Large intestine (tissue), 3 donors: ENCODE data around the gene NFATC1. TPM values are rescaled to one million over a fixed set of nuclear protein-coding genes. Genes with fewer than 3 reads are reported as not detected.

Experiments
- DNase-seq, 2 donors: peaks; one replicate each; pipeline versions ENCODE4 v3.0.0 to v3.0.0-alpha.2; 2013
- H3K27ac ChIP-seq: one replicate; pipeline ENCODE4 v1.5.1; 2013; ENCODE audit warnings: low read length
- H3K27me3 ChIP-seq: 2 replicates; pipeline ENCODE4 v1.6.1; 2013; ENCODE audit warnings: low read length; ENCODE audit not compliant: control insufficient read depth, insufficient read depth
- H3K36me3 ChIP-seq: 2 replicates; pipeline ENCODE4 v1.6.1; 2013; ENCODE audit warnings: low read length; ENCODE audit not compliant: control insufficient read depth, insufficient read depth
- H3K4me1 ChIP-seq: one replicate; pipeline ENCODE4 v1.6.1; 2013; ENCODE audit warnings: low read length; ENCODE audit not compliant: control insufficient read depth, insufficient read depth
- H3K4me3 ChIP-seq: one replicate; pipeline ENCODE4 v1.5.1; 2013; ENCODE audit warnings: low read length
- H3K9me3 ChIP-seq: one replicate; pipeline ENCODE4 v1.6.1; 2013; ENCODE audit warnings: mild to moderate bottlenecking, low read depth, low read length, moderate library complexity; ENCODE audit not compliant: control insufficient read depth
- WGBS: methylation state at CpG from one replicate; pipeline ENCODE4 v1.1.5; 2013; ENCODE audit warnings: low lambda C conversion rate; ENCODE audit not compliant: insufficient coverage; 5-methylcytosine and 5-hydroxymethylcytosine counted together
- polyA plus RNA-seq: library from polyadenylated mRNA; unstranded; fragments of 120-200 nt; gene quantifications from one replicate; pipeline ENCODE4 v1.2.1, GENCODE V29; 2013

NFATC1 gene
- polyA plus RNA-seq, 1 donor, result 6.9 TPM

- WGBS, result no CpG with 5 or more reads among the region's 69 CpGs
- Histone ChIP-seq H3K36me3 (no peaks in the 10 kb centered on the region), H3K4me3 (no peak overlapping the region), H3K27me3 (no peaks in the 10 kb centered on the region), H3K4me1 (no peaks in the 10 kb centered on the region), H3K9me3 (peaks cover 10% of the 10 kb centered on the region), H3K27ac (no peak overlapping the region)
- no peak for DNase-seq
These were observed 90.8 kb downstream of the NFATC1 start for GRCh38 chr18:79486356-79487182.

- Histone ChIP-seq H3K4me3 (no peak overlapping the region), H3K36me3 (no peaks in the 10 kb centered on the region), H3K9me3 (peaks cover 15% of the 10 kb centered on the region), H3K4me1 (no peaks in the 10 kb centered on the region), H3K27me3 (no peaks in the 10 kb centered on the region), H3K27ac (no peak overlapping the region)
- no CpG with 5 or more reads among the region's 42 CpGs for WGBS
- no peak for DNase-seq
These were observed 91.6 kb downstream of the NFATC1 start for GRCh38 chr18:79487183-79487800.

GRCh38 chr18:79487801-79488201 is 92.1 kb downstream of the NFATC1 start:
- H3K36me3 ChIP-seq, result no peaks in the 10 kb centered on the region
- no peak overlapping the region for H3K27ac ChIP-seq
- H3K9me3 ChIP-seq, result peaks cover 15% of the 10 kb centered on the region
- H3K27me3 ChIP-seq, result no peaks in the 10 kb centered on the region
- no peak for DNase-seq
- WGBS, result no CpG with 5 or more reads among the region's 22 CpGs
- H3K4me1 ChIP-seq, result no peaks in the 10 kb centered on the region
- no peak overlapping the region for H3K4me3 ChIP-seq

- WGBS, result no CpG with 5 or more reads among the region's 26 CpGs
- DNase-seq, result no peak
- H3K9me3 ChIP-seq, result peaks cover 21% of the 10 kb centered on the region
- no peak overlapping the region for H3K27ac ChIP-seq
- no peaks in the 10 kb centered on the region for H3K27me3 ChIP-seq
- no peaks in the 10 kb centered on the region for H3K36me3 ChIP-seq
- H3K4me3 ChIP-seq, result no peak overlapping the region
- H3K4me1 ChIP-seq, result no peaks in the 10 kb centered on the region
These were observed 92.8 kb downstream of the NFATC1 start for GRCh38 chr18:79488311-79489050.

- no peak overlapping the region for H3K4me3 ChIP-seq
- H3K27ac ChIP-seq, result no peak overlapping the region
- no peaks in the 10 kb centered on the region for H3K27me3 ChIP-seq
- no CpG with 5 or more reads among the region's 32 CpGs for WGBS
- peaks cover 29% of the 10 kb centered on the region for H3K9me3 ChIP-seq
- no peak for DNase-seq
- H3K36me3 ChIP-seq, result no peaks in the 10 kb centered on the region
- H3K4me1 ChIP-seq, result no peaks in the 10 kb centered on the region
These were observed 93.5 kb downstream of the NFATC1 start for GRCh38 chr18:79489051-79489898.

- WGBS, result 50% methylated on average over 2 of the region's 16 CpGs
- no peak for DNase-seq
- no peaks in the 10 kb centered on the region for H3K4me1 ChIP-seq
- H3K36me3 ChIP-seq, result no peaks in the 10 kb centered on the region
- H3K27me3 ChIP-seq, result no peaks in the 10 kb centered on the region
- H3K4me3 ChIP-seq, result no peak overlapping the region
- H3K9me3 ChIP-seq, result peaks cover 35% of the 10 kb centered on the region
- no peak overlapping the region for H3K27ac ChIP-seq
These were observed 94.3 kb downstream of the NFATC1 start for GRCh38 chr18:79489899-79490625.

- no peaks in the 10 kb centered on the region for H3K4me1 ChIP-seq
- no peaks in the 10 kb centered on the region for H3K27me3 ChIP-seq
- H3K36me3 ChIP-seq, result no peaks in the 10 kb centered on the region
- peaks cover 37% of the 10 kb centered on the region for H3K9me3 ChIP-seq
- no CpG with 5 or more reads among the region's 22 CpGs for WGBS
- no peak overlapping the region for H3K4me3 ChIP-seq
- no peak overlapping the region for H3K27ac ChIP-seq
- no peak for DNase-seq
These were observed 94.9 kb downstream of the NFATC1 start for GRCh38 chr18:79490626-79491041.

GRCh38 chr18:79491081-79491551 is 95.4 kb downstream of the NFATC1 start:
- H3K9me3 ChIP-seq, result peaks cover 39% of the 10 kb centered on the region
- H3K27me3 ChIP-seq, result no peaks in the 10 kb centered on the region
- no peak overlapping the region for H3K4me3 ChIP-seq
- no CpG with 5 or more reads among the region's 19 CpGs for WGBS
- no peak overlapping the region for H3K27ac ChIP-seq
- DNase-seq, result no peak
- H3K36me3 ChIP-seq, result no peaks in the 10 kb centered on the region
- peaks cover under 1% of the 10 kb centered on the region for H3K4me1 ChIP-seq

GRCh38 chr18:79493211-79493800 is 97.6 kb downstream of the NFATC1 start:
- H3K4me3 ChIP-seq, result no peak overlapping the region
- H3K4me1 ChIP-seq, result peaks cover 9% of the 10 kb centered on the region
- no CpG with 5 or more reads among the region's 65 CpGs for WGBS
- DNase-seq, result no peak
- no peaks in the 10 kb centered on the region for H3K27me3 ChIP-seq
- H3K36me3 ChIP-seq, result no peaks in the 10 kb centered on the region
- peaks cover 45% of the 10 kb centered on the region for H3K9me3 ChIP-seq
- no peak overlapping the region for H3K27ac ChIP-seq
